ENCODE data around the gene ULBP3.
"Not testable (repeated sequence)": the region's sequence is repeated elsewhere in the genome, so short reads cannot be mapped to it uniquely, and the experiment has no call there.

ULBP3 gene

DNA sequence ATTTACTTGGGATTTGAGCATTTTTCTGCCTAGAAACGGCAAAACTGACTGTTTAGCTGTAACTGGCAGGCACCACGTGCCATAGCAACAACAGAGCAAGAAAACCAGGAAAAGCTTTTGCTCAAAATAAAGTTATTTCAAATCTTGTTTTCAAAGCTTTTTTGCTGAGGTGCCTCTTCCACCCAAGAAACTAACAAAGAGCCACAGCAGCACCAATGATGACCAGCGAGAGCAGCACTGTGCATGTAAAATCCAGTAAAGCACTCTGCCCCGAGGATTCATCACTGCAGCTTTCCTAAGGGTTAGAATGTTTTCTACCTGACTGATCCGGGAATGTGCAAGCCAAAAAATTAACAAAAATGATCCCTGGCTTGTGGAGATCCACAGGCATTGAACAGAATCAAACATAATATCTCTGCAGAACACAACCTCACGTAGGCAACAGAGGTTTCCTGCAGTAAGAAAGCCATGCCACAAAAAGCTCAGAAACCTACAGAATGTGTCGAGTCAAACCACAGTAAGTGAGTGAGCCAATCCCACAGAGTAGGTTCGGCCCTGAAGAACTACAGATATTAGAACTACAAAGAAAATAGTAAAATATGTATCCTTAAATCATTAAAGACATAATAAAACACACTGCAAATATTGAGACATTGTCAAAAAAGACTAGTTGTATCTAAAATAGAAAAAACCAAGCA, 7.4 kb upstream of the ULBP3 start:
- no peak for DNase-seq (ENCODE audit: low spot score)

DNA sequence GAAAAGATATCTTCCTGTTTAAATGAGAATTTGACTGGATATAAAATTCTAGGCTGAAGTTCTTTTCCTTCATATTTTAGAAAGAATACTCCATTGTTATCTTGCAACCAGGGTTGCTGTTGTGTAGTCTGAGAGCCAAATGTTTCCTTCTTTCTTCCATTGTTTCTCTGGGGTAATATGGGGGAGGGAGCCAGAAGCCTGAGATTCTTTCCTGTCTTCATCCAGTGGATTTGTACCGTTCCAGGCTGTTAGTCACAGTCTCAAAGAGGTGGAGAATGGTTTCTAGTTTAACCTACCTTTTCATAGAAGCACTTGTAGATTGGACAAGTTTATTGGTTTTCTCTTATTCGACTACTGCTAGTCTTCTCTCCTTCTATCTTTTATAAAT, 6.1 kb upstream of the ULBP3 start:
- no peak for DNase-seq (ENCODE audit: low spot score)

DNA sequence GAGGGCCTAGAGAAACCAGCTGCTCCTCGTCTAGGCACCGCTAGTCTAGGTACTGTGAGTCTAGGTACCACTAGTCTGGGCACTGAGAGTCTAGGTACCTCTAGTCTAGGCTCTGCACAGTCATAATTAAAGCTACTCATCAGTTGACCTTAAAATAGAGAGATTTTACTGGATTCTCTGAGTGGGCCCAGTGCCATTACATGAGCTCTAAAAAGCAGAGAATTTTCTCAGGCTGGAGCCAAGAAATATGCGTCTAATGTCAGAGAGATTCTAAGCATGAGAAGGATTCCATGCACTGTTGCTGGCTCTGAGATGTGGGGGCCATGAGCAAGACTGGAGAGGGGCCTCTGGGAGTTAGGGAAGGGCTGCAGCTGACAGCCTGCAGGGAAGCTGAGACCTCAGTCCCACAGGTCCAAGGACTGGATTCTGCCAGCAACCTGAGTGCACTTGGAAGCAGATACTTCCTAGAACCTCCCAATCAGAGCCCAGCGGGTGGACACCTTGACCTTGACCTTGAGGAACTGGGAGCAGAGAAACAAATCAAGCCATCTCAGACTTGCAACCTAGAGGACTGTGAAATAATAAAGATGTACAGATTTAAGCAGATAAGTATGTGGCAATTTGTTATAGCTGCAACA, 5.6 kb upstream of the ULBP3 start:
- DNase-seq (ENCODE audit: low spot score), result not testable (repeated sequence)

DNA sequence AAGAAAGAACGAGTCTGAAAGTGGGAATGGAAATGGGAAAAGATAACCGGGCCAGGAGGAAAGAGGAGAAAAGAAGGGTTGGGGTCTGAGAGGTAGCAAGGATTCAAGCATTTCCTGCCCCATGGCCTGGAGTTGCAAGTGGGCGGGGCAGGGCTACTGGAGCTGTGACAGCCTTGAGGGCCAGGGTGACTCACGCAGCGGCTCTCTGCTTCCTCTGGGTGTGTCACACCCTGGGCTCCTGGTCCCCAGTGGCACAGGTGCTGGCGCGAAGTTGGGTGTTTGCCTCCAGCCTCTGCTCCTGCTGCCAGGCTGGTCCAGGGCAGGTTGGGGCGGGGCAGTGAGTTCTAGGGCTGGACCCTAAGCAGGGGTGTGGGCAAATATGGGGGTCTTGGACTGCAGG, 3.3 kb upstream of the ULBP3 start:
- peak; percentile 61 for DNase-seq (ENCODE audit: low spot score)

DNA sequence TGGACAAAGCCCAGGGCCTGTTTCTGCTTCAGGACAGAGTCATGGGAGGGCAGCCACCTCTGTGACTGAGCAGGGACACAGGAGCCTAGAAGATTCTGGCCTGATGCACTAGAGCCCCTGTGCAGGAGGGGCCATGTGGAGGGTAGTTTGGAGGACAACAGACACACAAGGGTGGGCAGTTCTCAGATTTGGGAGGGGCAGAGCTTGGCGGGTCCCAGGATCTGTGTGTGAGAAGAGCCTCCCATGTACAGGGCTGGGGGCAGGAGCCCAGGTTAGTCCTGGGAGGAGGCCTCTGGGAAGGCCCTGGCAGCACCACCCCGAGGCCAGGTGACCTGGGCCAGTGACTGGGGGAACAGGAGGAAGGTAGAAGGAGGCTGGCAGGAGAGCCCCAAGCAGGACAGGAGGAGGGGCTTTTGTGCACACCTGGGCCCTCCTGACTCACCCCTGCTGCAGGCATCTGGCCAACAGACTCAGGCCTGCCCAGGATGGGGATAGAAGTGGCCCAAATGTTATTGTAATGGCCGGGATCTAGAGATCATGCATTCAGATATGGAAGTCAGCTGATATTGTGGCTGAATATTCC, 1.4 kb upstream of the ULBP3 start:
- no peak for DNase-seq (ENCODE audit: low spot score)

DNA sequence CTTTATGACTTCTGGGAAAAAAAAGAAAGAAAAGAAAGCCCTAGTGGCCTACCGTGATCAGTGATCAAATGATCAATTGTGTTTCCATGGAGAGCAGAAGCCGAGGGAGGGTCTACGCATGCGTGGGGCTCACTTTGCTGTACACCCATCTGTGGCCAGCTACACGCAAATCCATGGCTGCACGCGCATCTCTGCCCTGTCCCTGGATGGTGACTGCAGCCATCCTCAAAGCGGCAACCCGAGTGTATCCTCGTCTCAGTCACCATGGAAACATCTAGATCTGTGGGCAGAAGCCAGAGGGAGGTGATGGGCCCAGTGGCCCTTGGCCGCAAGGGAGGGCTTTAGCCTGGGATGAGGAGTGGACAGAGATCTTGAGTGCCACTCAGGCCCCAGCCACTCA, 785 bp upstream of the ULBP3 start:
- no peak for DNase-seq (ENCODE audit: low spot score)

DNA sequence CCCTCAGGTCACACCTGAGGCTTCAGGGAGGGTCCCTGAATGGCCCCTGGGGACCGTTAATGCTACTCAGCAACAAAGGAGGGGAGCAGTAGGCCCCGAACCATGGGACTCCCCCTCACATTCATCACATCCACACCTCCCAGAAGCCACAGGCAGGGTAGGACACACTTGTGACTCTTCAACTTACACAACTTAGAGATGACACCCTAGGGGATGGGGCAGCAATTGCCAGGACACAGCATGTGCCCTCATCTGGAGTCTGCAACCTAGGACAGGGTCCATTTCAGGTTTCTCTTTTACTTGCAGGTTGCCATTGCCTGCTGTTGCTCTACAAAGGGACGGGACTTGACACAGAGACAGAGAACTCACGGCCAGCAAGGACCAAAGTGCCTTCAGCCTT, 770 bp downstream of the ULBP3 start:
- DNase-seq (ENCODE audit: low spot score), result no peak

DNA sequence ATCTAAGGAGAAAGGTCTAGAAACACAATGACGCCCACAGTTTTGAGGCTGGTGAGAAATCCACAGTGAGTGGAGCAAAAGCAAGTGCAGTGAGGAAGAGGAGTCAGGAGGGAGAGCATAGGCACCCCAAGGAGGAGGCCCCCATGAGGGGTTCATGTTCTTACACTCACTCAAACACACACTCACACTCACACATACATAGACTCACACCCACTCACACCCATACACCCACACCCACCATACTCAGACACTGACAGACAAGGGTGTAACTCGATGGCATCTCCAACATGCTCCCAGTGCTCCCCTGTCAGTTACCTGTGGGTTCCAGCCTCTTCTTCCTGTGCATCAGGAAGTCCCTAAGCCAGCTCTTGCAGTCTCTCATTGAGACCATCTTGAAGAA, 3.8 kb downstream of the ULBP3 start:
- no peak for DNase-seq (ENCODE audit: low spot score)

DNA sequence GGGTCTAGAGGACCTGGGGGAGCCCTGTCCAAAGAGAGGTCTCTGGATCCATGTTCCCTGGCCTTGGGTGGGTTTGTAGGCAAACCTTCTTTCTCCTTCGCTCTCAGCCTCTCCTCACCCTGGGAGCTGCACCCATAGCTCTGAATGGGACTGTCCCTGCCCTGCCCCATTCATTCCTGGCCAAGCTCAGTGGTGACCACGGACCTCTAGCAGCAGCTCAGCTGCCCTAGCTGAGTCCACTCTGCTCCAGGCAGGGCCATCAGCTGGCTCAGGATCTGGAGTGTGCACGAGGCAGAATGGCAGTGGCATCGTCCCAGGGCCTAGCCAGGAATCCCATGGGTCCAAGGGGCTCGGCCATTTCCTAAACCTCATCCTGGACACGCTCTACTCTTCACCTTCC, 5.3 kb downstream of the ULBP3 start:
- no peak for DNase-seq (ENCODE audit: low spot score)

DNA sequence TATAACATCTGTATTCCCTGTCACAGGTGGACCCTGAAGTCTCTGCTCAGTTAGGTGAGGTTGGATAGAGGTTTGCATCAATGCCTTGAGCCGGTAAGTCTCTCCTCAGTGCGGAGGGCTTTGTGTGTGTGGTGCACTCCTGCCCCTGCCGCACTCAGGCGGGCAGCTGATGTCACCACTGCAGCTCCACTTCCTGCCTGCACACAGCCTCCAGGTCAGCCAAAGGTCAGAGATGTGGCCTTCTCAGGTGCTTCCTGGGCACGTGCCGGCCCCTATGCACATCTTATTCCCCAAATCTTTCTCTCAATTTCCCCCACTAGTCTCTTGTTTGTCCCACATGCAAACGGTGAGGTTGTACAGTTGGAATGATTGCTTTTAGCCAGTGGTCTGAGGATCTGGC, 8.9 kb downstream of the ULBP3 start:
- not testable (repeated sequence) for DNase-seq (ENCODE audit: low spot score)

DNA sequence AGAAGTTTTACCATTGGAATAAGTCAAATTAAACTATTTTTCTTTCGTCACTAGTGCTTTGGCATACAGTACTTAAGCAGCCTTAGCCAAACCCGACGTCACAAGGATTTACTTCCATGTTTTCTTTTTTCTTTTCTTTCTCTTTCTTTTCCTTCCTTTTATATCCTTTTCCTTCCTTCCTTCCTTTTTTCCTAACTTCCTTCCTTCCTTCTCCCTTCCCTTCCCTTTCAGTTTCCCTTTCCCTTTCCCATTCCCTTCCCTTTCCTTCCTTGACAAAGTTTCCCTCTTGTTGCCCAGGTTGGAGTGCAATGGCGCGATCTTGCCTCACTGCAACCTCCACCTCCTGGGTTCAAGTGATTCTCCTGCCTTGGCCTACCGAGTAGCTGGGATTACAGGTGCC, 9.9 kb downstream of the ULBP3 start:
- no peak for DNase-seq (ENCODE audit: low spot score)

DNA sequence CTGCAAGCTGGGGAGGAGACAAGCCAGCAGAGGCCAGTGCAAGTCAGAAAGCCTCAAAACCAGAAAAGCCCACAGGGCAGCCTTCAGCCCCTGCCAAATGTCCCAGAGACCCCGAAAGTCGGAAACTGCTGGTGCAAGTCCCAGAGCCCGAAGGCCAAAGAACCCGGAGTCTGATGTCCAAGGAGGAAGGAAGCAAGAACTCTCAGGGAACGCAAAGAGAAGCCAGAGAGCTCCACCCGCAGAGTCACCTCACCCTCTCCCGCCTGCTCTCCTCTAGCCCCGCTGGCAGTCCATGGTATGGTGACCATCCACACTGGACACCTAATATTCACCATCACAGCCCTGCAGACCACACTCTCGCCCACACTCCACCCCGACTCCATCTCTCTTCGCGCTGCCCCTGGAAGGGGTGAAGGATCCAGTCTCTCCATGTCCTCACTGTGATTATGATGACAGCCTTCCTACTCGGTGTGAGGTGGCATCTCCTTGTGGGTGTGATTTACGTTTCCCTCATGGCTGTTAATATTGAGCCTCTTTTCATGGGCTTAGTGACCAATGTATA, 10.6 kb downstream of the ULBP3 start:
- no peak for DNase-seq (ENCODE audit: low spot score)

DNA sequence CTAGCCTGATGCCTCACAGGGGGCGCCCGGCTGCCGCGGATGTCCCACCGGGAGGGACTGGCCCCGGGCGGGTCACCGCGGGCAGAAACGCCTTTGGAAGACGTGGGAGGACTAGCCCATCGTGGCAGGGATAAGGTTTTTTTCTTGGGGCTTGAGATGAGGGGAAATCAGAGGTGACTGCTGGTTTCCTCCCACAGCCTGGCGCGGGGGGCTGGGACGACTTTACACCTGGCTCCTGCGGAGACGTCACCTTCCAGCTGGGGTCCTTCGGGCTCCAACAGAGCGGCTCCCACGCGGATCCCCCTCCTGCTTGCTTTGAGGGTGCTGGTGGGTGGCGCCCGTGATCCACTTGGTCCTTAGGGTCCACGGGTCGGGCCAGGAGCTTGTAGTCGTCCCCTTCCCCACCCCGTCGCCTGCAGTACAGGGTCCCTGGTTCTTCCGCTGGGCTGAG, 11.4 kb downstream of the ULBP3 start:
- no peak for DNase-seq (ENCODE audit: low spot score)

DNA sequence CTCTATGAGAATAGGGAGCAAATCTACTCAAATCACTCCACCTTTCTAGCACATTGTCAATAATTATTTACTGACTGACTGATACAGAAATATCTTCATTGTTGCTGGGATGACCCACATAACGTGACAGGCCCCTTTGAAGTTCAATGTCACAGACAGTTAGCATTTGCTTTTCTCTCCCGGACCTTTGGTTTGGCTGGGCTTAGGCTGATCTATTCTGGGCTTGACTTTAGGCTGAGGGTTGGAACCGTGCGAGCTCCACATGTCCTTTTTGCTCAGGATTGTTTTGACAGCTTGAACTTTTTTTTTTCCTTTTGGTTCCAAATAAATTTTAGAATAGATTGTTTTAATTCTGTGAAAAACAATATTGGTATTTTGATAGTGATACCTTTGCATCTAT, 12.0 kb downstream of the ULBP3 start:
- no peak for DNase-seq (ENCODE audit: low spot score)

DNA sequence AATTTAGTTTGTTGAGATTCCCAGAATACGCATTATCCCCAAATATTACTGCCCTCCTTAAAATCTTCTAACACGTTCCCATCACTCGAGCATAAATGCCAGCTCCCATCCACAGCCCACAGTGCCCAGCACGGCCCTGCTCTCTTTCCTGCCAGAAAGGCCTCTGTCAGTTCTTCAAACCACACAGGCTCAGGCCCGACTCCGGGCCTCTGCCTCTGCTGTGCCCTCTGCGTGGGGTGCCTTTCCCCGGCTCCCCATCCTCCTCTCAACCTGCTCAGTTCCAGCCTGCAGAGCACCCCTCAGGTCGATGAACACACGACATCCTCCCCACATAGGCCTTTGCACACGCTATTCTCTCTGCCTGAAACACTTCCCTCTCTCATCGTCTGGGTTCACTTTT, 12.8 kb downstream of the ULBP3 start:
- no peak for DNase-seq (ENCODE audit: low spot score)

DNA sequence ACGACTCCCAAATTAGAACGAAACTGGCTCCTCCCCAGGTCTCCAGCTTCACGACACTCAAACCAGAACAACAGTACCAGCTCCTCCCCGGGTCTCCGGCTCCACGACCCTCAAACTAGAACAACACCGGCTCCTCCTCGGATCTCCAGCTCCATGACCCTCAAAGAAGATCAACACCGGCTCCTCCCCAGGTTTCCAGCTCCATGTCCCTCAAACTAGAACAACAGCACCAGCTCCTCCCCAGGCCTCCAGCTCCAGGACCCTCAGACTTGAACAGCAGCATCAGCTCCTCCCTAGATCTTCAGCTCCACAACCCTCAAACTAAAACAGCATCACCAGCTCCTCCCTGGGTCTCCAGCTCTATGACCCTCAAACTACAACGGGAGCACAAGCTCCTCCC, 13.8 kb downstream of the ULBP3 start:
- no peak for DNase-seq (ENCODE audit: low spot score)

DNA sequence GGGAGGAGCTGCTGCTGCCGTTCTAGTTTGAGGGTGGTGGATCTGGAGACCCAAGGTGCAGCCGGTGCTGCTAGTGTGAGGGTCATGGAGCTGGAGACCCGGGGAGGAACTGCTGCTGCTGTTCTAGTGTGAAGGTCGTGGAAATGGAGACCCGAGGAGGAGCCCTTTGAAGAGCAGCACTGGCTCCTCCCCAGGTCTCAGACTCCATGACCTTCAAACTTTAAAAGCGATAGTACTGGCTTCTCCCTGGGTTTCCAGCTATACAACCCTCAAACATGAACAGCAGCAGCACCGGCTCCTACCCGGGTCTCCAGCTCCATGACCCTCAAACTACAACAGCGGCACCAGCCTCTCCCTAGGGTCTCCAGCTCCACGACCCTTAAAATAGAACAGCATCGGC, 15.5 kb downstream of the ULBP3 start:
- no peak for DNase-seq (ENCODE audit: low spot score)

DNA sequence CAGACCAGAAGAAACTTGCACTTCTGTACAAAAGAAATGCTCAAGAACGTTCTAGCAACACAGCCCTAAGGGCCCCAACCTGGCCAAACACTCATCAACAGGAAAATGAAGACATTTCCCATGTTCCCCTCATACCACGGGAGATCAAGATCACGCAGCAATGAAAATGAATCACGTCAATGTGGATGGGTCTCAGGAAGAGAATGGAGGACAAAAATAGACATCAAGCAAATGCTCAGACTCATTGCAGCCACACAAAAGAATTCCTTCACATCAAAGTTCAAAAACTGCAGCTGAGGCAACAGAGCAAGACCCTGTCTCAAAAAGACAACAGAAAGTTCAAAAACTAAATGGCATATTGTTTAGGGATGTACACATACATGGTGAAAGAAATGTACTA, 18.1 kb downstream of the ULBP3 start:
- no peak for DNase-seq (ENCODE audit: low spot score)

DNA sequence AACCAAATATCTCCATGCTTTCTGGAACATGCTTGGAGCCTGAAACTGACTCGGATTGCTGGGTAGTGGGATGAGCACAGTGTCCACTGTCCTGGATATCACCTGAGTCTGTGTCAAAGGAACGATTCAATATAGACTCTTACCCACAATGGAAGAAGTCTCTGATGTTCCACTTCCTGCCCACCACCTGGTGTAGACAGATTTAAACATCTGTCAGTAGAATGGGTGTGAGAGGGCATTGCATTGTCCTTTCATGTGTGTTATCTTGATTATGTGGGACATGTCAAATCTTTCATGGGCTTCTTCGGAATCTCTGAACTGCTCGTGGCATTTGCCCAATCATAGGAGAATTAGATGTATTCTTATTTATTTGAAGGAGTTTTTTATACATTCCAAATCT, 20.8 kb downstream of the ULBP3 start:
- no peak for DNase-seq (ENCODE audit: low spot score)

DNA sequence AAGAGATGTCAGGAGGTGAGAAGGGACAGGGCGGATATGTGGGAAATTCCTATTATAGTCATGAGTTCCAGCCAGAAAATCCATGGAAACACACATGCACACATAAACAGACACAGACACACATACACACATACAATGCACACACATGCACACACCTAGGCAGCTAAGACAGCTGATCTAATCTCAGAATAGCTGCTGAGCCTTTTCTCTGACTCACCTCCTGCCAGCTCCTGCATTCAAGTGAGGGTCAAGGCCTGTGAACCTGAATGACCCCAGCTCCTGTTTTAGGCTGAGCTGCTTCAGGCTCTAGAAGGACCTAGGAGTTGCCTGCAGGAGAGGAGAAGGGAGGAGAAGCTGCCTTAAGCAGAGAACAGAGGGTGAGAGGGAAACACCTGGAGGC, 22.0 kb downstream of the ULBP3 start:
- DNase-seq (ENCODE audit: low spot score), result no peak

DNA sequence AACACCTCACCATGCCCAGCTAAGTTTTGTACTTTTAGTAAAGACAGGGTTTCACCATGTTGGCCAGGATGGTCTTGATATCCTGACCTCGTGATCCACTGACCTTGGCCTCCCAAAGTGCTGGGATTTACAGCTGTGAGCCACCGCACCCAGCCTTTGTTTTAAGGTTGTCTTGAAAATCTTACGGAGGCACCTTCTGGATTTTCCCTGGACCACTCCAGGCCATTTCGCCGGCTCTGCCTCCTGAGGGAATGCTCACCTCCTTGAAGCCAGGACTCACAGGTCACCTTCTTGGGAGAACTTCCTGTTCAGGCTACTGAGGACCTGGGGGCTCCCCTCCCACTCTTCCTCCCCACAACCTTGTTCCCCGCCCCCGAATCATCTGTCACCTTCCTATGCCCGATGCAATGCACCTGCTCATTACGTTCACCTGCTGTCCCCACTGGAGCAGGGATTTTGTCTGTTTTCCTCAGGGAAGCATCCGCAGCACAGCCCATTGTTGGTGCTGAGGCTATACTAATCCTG, 24.2 kb downstream of the ULBP3 start:
- DNase-seq (ENCODE audit: low spot score), result no peak

DNA sequence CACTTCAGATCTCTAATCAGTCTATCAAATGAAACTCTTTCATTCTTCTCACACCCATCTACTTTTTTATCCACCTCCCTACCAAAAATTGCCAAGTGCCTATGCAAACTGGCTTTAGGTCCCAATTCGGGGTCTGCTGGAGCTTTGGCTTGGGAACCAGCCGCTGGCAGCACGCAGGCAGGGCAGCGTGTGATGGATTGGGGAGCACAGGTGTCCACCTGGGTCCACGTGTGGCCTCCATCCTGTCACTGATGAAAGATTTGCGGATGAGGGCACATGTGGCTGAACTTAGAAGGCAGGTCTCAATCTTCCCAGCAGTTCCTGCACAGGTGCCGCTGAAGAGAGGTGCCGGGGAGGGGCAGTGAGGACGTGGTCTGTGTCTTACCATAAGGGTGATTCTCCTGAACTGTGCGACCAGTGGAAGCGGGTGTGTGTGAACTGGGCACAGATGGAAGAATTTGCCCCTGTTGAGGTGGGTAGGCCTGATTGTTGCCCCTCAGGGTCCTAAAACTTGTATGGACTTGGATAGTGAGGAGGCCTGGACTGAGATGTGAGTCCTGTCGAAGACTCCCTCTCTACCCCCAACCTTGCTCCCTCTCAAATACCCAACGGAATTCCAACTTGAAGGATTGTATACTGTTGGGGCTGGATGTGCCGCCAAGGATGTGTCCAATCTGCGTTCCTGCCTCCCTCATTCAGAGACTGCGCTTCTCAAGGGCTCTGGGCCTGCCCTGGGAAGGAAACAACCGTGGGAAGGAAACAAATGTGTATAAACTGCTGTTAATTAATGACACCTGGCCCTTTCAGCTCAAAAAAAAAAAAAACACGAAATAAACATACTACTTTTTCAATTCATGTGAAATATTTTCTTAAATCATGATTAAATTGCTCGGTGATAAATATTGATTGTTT, 25.2 kb downstream of the ULBP3 start:
- DNase-seq (ENCODE audit: low spot score), result no peak
